Measurements from ENCODE around the gene DENND4C.

DNA sequence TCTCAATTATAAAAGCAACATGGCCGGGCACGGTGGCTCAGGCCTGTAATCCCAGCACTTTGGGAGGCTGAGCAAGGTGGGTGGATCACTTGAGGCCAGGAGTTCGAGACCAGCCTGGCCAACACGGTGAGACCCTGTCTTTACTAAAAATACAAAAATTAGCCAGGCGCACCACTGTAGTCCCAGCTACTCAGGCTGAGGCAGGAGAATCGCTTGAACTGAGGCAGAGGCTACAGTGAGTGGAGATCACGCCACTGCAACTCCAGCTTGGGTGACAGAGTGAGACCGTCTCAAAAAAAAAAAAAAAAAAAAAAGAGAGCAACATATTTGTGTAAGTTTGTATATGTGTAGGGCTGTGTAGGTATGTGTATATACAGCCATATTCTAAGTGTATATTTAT, 142.1 kb downstream of the DENND4C start:
- TF ChIP-seq CTCF (conservative IDR thresholded peaks at IDR 0.05; ENCODE audit: low read depth, low read length) (no peak), CEBPB (IDR thresholded peaks at IDR 0.05; ENCODE audit: low read depth, low read length) (no peak), RAD21 (IDR thresholded peaks at IDR 0.05; ENCODE audit: low read length) (no peak), FOS (IDR thresholded peaks at IDR 0.05; ENCODE audit: low read depth, low read length) (no peak)
- TF ChIP-seq, protein P1, sequence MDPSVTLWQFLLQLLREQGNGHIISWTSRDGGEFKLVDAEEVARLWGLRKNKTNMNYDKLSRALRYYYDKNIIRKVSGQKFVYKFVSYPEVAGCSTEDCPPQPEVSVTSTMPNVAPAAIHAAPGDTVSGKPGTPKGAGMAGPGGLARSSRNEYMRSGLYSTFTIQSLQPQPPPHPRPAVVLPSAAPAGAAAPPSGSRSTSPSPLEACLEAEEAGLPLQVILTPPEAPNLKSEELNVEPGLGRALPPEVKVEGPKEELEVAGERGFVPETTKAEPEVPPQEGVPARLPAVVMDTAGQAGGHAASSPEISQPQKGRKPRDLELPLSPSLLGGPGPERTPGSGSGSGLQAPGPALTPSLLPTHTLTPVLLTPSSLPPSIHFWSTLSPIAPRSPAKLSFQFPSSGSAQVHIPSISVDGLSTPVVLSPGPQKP (IDR thresholded peaks at IDR 0.05; ENCODE audit: borderline replicate concordance, low read depth, low read length), result no peak
- TF ChIP-seq, protein P2, sequence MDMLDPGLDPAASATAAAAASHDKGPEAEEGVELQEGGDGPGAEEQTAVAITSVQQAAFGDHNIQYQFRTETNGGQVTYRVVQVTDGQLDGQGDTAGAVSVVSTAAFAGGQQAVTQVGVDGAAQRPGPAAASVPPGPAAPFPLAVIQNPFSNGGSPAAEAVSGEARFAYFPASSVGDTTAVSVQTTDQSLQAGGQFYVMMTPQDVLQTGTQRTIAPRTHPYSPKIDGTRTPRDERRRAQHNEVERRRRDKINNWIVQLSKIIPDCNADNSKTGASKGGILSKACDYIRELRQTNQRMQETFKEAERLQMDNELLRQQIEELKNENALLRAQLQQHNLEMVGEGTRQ (IDR thresholded peaks at IDR 0.05; ENCODE audit: low read depth, low read length), result no peak

Measured in IMR-90 (cell line).